Liver (tissue), 3 donors: ENCODE measurements around the gene ATOX1.

ENCODE experiments used
- CTCF ChIP-seq: fragments of 150-350 bp; IDR thresholded peaks from 2 replicates; pipeline ENCODE4 v1.5.1; 2017; ENCODE audit warnings: improper control_type of control experiment, low read depth, low read length; ENCODE audit not compliant: missing input control
- EGR1 ChIP-seq, 2 donors: IDR thresholded peaks; 2 replicates each; pipeline ENCODE4 v1.6.1; 2016 to 2018; ENCODE audit warnings: antibody characterized with exemption in 2 of 2, low read depth in 2 of 2
- FOXA1 ChIP-seq: IDR thresholded peaks from 2 replicates; pipeline ENCODE4 v1.6.1; 2016; ENCODE audit warnings: antibody characterized with exemption
- GABPA ChIP-seq, 2 donors: IDR thresholded peaks in 1 of 2; conservative IDR thresholded peaks in 1 of 2; 2 replicates each; pipeline ENCODE4 v1.6.1; 2016; ENCODE audit warnings: antibody characterized with exemption in 2 of 2, mild to moderate bottlenecking in 1 of 2, moderate library complexity in 1 of 2
- HNF4A ChIP-seq, 2 donors: conservative IDR thresholded peaks; 2 replicates each; pipeline ENCODE4 v1.6.1; 2016; ENCODE audit warnings: antibody characterized with exemption in 2 of 2, mild to moderate bottlenecking in 2 of 2
- NR2F2 ChIP-seq: IDR thresholded peaks from 2 replicates; pipeline ENCODE4 v1.6.1; 2016; ENCODE audit warnings: antibody characterized with exemption
- RAD21 ChIP-seq, 2 donors: IDR thresholded peaks; 2 replicates each; pipeline ENCODE4 v1.6.1; 2016; ENCODE audit warnings: antibody characterized with exemption in 2 of 2, mild to moderate bottlenecking in 2 of 2
- SP1 ChIP-seq: IDR thresholded peaks from 2 replicates; pipeline ENCODE4 v1.6.1; 2018; ENCODE audit warnings: antibody characterized with exemption, mild to moderate bottlenecking
- YY1 ChIP-seq: IDR thresholded peaks from 2 replicates; pipeline ENCODE4 v1.6.1; 2016; ENCODE audit warnings: antibody characterized with exemption, mild to moderate bottlenecking
- TF ChIP-seq, protein P1 (sequence below): IDR thresholded peaks from 2 replicates; pipeline ENCODE4 v1.6.1; 2016; ENCODE audit warnings: antibody characterized with exemption, mild to moderate bottlenecking
- TF ChIP-seq, protein P2 (sequence below): IDR thresholded peaks from 2 replicates; pipeline ENCODE4 v1.6.1; 2016; ENCODE audit warnings: antibody characterized with exemption
- TF ChIP-seq, protein P3 (sequence below): IDR thresholded peaks from 2 replicates; pipeline ENCODE4 v1.6.1; 2016; ENCODE audit warnings: antibody characterized with exemption
- TF ChIP-seq, protein P4 (sequence below): IDR thresholded peaks from 2 replicates; pipeline ENCODE4 v1.6.1; 2016; ENCODE audit warnings: antibody characterized with exemption
- donor health status: healthy.
- donor health status: healthy.

GRCh38 chr5:151694035-151694485 is 64.4 kb downstream of the ATOX1 start:
- TF ChIP-seq CTCF (no peak), NR2F2 (no peak), EGR1 (IDR thresholded peaks at IDR 0.05; ENCODE audit: low read depth in 2 of 2) (no peak), GABPA (IDR thresholded peaks at IDR 0.05 in 1 of 2, conservative IDR thresholded peaks at IDR 0.05 in 1 of 2) (no peak), RAD21 (IDR thresholded peaks at IDR 0.05) (no peak), HNF4A (conservative IDR thresholded peaks at IDR 0.05) (no peak), SP1 (no peak), YY1 (no peak), FOXA1 (no peak)
- TF ChIP-seq, protein P1, sequence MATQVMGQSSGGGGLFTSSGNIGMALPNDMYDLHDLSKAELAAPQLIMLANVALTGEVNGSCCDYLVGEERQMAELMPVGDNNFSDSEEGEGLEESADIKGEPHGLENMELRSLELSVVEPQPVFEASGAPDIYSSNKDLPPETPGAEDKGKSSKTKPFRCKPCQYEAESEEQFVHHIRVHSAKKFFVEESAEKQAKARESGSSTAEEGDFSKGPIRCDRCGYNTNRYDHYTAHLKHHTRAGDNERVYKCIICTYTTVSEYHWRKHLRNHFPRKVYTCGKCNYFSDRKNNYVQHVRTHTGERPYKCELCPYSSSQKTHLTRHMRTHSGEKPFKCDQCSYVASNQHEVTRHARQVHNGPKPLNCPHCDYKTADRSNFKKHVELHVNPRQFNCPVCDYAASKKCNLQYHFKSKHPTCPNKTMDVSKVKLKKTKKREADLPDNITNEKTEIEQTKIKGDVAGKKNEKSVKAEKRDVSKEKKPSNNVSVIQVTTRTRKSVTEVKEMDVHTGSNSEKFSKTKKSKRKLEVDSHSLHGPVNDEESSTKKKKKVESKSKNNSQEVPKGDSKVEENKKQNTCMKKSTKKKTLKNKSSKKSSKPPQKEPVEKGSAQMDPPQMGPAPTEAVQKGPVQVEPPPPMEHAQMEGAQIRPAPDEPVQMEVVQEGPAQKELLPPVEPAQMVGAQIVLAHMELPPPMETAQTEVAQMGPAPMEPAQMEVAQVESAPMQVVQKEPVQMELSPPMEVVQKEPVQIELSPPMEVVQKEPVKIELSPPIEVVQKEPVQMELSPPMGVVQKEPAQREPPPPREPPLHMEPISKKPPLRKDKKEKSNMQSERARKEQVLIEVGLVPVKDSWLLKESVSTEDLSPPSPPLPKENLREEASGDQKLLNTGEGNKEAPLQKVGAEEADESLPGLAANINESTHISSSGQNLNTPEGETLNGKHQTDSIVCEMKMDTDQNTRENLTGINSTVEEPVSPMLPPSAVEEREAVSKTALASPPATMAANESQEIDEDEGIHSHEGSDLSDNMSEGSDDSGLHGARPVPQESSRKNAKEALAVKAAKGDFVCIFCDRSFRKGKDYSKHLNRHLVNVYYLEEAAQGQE = no peak
- TF ChIP-seq, protein P2, sequence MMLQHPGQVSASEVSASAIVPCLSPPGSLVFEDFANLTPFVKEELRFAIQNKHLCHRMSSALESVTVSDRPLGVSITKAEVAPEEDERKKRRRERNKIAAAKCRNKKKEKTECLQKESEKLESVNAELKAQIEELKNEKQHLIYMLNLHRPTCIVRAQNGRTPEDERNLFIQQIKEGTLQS = no peak
- TF ChIP-seq, protein P3, sequence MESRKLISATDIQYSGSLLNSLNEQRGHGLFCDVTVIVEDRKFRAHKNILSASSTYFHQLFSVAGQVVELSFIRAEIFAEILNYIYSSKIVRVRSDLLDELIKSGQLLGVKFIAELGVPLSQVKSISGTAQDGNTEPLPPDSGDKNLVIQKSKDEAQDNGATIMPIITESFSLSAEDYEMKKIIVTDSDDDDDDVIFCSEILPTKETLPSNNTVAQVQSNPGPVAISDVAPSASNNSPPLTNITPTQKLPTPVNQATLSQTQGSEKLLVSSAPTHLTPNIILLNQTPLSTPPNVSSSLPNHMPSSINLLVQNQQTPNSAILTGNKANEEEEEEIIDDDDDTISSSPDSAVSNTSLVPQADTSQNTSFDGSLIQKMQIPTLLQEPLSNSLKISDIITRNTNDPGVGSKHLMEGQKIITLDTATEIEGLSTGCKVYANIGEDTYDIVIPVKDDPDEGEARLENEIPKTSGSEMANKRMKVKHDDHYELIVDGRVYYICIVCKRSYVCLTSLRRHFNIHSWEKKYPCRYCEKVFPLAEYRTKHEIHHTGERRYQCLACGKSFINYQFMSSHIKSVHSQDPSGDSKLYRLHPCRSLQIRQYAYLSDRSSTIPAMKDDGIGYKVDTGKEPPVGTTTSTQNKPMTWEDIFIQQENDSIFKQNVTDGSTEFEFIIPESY = no peak
- TF ChIP-seq, protein P4, sequence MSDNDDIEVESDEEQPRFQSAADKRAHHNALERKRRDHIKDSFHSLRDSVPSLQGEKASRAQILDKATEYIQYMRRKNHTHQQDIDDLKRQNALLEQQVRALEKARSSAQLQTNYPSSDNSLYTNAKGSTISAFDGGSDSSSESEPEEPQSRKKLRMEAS = no peak
